ENCODE results near the gene MAGI3. TPM values are rescaled to one million over a fixed set of nuclear protein-coding genes. Genes with fewer than 3 reads are reported as not detected.

The MAGI3 gene
- total RNA-seq, 4 donors from 2014 or later: 7.6 to 19.3 (median 15.6) TPM

DNA sequence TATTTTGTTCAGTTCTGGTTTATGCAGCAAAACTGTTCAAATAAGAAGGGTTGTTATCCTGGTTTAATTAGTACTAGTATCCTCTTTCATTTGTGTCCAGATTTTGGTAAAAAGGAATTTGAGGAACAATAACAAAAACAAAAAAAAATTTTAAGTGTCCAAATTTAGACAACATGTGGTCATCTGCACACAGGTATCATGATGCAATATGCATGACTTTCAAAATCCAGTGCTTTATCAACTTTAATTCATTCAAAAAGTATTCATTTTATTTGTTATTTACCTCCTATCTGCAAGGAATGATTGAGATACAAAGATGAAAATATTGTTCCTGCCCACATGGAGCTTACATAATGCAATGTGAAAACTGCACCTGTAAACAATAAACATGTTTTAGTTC lies 16.7 kb upstream of the MAGI3 start:
- DNase-seq (ENCODE audit: low spot score) (no peak), ATAC-seq (ENCODE audit: low FRiP score) (no peak)
- TF ChIP-seq, protein P1, sequence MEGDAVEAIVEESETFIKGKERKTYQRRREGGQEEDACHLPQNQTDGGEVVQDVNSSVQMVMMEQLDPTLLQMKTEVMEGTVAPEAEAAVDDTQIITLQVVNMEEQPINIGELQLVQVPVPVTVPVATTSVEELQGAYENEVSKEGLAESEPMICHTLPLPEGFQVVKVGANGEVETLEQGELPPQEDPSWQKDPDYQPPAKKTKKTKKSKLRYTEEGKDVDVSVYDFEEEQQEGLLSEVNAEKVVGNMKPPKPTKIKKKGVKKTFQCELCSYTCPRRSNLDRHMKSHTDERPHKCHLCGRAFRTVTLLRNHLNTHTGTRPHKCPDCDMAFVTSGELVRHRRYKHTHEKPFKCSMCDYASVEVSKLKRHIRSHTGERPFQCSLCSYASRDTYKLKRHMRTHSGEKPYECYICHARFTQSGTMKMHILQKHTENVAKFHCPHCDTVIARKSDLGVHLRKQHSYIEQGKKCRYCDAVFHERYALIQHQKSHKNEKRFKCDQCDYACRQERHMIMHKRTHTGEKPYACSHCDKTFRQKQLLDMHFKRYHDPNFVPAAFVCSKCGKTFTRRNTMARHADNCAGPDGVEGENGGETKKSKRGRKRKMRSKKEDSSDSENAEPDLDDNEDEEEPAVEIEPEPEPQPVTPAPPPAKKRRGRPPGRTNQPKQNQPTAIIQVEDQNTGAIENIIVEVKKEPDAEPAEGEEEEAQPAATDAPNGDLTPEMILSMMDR (IDR thresholded peaks at IDR 0.05): no peak

DNA sequence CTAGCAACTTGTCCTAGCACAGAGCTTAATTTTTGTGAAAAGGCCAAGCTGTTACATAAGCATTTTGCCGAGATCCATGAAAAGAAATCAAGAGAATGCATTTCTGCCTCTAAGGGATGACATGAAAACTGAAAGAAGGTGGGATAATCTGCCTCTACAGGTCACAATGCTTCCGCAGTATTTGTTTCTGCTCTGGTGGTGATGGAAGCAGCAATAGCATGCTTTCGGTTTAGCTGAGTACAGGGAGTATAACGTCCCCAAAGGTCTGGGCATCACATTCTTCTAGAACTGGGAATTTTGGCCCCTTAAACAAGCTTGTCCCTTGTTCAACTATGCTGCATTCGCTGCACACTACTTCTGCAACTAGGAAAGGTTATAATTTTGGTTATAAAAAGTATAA lies 14.4 kb upstream of the MAGI3 start:
- TF ChIP-seq, protein P1 (IDR thresholded peaks at IDR 0.05): no peak
- DNase-seq (ENCODE audit: low spot score): no peak
- no peak for ATAC-seq (ENCODE audit: low FRiP score)

GRCh38 chr1:113380075-113380474 lies 10.2 kb upstream of the MAGI3 start:
- TF ChIP-seq, protein P1 (IDR thresholded peaks at IDR 0.05): no peak
- DNase-seq (ENCODE audit: low spot score) (no peak), ATAC-seq (ENCODE audit: low FRiP score) (no peak)

- ATAC-seq (ENCODE audit: low FRiP score): no peak
- TF ChIP-seq, protein P1 (IDR thresholded peaks at IDR 0.05): no peak
- DNase-seq (ENCODE audit: low spot score): no peak
These were observed 2.2 kb upstream of the MAGI3 start for GRCh38 chr1:113388017-113388620.

GRCh38 chr1:113388621-113389358 lies 1.5 kb upstream of the MAGI3 start:
- ATAC-seq (ENCODE audit: low FRiP score) (no peak), DNase-seq (ENCODE audit: low spot score) (no peak)
- TF ChIP-seq, protein P1 (IDR thresholded peaks at IDR 0.05): no peak

DNA sequence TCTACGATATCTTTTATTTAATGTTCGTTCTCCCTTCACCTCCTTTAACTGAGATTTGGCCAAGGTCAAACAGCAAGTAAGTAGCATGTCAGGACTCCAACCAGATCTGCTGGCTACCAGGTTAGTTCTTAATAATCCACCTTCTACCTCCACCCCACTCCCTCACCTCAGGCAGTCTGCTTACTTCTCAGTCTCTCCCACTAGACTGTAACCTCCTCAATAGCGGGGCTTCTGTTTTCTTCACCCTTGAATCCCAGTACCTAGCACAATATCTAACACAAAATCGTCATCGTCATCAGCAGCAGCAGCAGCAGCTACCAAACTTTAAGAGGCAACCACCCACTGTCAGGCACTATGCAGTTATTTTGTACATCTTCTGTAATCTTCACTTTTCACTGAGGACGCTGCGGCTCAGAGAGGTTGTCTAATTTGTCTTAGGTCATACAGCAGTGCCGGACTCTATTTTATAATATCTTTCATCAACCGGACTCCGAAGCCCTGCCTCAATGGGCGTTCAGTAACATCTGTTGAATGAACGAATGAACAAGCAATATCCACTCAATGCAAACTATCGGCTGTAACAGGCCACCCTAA lies 859 bp upstream of the MAGI3 start:
- DNase-seq (ENCODE audit: low spot score) (no peak), ATAC-seq (ENCODE audit: low FRiP score) (no peak)
- TF ChIP-seq, protein P1 (IDR thresholded peaks at IDR 0.05): no peak
